ENCODE results near the gene CCDC33. TPM values are rescaled to one million over a fixed set of nuclear protein-coding genes. Genes with fewer than 3 reads are reported as not detected.

The CCDC33 gene
- total RNA-seq, 2 donors from 2014 or later: 1.5 TPM; not detected in 1

DNA sequence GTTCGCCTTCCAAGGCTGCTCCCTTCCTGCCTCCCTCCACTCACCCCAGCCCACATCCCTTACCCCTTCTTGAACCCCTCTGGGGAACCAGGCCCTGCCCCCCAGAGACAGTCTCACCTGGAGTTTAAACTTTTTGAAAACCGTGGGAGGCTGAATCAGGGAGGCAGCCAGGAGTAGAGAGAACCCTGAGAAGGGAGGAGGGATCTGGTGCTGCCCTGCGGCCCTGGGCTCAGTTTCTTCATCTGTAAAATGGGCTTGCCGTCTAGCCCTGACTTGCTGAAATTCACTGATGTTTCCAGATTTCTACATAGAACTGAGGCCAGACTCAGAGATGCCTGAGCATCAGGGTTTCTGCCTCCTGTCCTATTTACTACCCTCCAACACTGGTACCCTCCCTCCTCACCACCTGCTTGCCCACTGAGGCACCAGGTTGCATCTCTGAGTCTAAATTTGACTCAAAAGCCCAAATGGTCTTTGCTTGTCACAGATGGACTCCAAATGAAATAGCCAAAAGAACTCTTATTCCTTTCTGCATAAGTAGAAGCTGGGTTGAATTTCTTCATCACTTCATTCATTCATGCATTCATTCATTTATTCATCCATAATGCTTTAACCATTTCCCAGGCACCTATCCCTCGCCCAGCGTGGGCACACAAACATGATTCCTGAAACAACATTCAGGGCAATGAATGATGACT, 21.7 kb upstream of the CCDC33 start:
- intact Hi-C loops (cut with DNase I): no loop called here
- Histone ChIP-seq H3K4me1 (replicated peaks) (no peaks in the 10 kb centered on the region), H3K4me3 (no peak overlapping the region), H3K36me3 (no peaks in the 10 kb centered on the region), H3K9me3 (no peaks in the 10 kb centered on the region), H3K27ac (no peak overlapping the region), H3K27me3 (replicated peaks; ENCODE audit: insufficient read depth) (peaks cover 3% of the 10 kb centered on the region)
- TF ChIP-seq POLR2A (IDR thresholded peaks at IDR 0.05) (no peak), POLR2AphosphoS5 (IDR thresholded peaks at IDR 0.05) (no peak)
- TF ChIP-seq, protein P1, sequence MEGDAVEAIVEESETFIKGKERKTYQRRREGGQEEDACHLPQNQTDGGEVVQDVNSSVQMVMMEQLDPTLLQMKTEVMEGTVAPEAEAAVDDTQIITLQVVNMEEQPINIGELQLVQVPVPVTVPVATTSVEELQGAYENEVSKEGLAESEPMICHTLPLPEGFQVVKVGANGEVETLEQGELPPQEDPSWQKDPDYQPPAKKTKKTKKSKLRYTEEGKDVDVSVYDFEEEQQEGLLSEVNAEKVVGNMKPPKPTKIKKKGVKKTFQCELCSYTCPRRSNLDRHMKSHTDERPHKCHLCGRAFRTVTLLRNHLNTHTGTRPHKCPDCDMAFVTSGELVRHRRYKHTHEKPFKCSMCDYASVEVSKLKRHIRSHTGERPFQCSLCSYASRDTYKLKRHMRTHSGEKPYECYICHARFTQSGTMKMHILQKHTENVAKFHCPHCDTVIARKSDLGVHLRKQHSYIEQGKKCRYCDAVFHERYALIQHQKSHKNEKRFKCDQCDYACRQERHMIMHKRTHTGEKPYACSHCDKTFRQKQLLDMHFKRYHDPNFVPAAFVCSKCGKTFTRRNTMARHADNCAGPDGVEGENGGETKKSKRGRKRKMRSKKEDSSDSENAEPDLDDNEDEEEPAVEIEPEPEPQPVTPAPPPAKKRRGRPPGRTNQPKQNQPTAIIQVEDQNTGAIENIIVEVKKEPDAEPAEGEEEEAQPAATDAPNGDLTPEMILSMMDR (IDR thresholded peaks at IDR 0.05): no peak
- DNase-seq (ENCODE audit: low spot score): no peak
- WGBS: 62% methylated on average over 6 of the region's 6 CpGs

DNA sequence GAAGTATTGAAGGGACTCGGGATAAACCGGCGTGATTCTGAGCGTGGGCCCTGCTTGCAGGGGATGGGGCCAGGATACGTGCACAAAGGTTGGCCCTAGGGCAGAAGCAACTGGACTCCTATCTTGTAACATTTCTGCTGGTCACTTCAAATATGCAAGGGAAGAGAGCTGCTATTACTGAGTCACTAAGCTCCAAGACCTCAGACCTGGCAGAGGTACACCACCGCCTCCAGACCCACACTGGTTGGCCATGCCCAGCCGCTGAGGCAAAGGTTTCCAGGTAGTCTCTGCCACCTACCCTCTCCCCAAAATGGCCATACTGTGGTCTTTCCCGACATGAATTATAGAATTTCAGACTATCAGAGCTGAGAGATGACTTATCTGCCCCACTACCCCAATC, 20.2 kb upstream of the CCDC33 start:
- Histone ChIP-seq H3K27me3 (replicated peaks; ENCODE audit: insufficient read depth) (peaks cover 3% of the 10 kb centered on the region), H3K27ac (no peak overlapping the region), H3K4me1 (replicated peaks) (no peaks in the 10 kb centered on the region), H3K36me3 (no peaks in the 10 kb centered on the region), H3K9me3 (no peaks in the 10 kb centered on the region), H3K4me3 (no peak overlapping the region)
- intact Hi-C loops (cut with DNase I): no loop called here
- DNase-seq (ENCODE audit: low spot score): no peak
- TF ChIP-seq POLR2AphosphoS5 (IDR thresholded peaks at IDR 0.05): no peak
- TF ChIP-seq, protein P1 (IDR thresholded peaks at IDR 0.05): no peak
- no peak for TF ChIP-seq POLR2A (IDR thresholded peaks at IDR 0.05)
- WGBS: 79% methylated on average over 8 of the region's 8 CpGs

DNA sequence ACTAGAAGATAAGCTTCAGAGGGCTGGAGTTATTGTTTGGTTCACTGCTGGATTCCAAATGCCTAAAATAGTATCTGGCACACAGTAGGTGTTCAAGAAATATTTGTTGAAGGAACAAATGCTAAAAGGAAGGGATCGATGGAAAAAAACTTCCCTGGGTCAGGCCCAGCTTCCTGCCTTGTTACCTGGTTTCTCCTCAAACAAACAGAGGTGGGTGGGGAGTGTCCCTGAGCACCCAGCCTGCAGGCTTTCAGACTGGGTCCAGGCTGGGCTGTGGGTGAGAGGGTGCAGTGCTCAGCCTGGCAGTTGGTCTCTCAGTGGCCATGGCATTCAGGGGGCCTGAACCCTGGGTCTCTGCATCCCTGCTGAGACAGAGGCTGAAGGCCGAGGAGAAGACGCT, 19.2 kb upstream of the CCDC33 start:
- Histone ChIP-seq H3K27ac (no peak overlapping the region), H3K27me3 (replicated peaks; ENCODE audit: insufficient read depth) (peaks cover 3% of the 10 kb centered on the region), H3K36me3 (no peaks in the 10 kb centered on the region), H3K4me1 (replicated peaks) (no peaks in the 10 kb centered on the region), H3K4me3 (no peak overlapping the region), H3K9me3 (no peaks in the 10 kb centered on the region)
- intact Hi-C loops (cut with DNase I): no loop called here
- DNase-seq (ENCODE audit: low spot score): no peak
- TF ChIP-seq POLR2AphosphoS5 (IDR thresholded peaks at IDR 0.05): no peak
- TF ChIP-seq, protein P1 (IDR thresholded peaks at IDR 0.05): no peak
- no peak for TF ChIP-seq POLR2A (IDR thresholded peaks at IDR 0.05)
- WGBS: 78% methylated on average over 3 of the region's 3 CpGs

DNA sequence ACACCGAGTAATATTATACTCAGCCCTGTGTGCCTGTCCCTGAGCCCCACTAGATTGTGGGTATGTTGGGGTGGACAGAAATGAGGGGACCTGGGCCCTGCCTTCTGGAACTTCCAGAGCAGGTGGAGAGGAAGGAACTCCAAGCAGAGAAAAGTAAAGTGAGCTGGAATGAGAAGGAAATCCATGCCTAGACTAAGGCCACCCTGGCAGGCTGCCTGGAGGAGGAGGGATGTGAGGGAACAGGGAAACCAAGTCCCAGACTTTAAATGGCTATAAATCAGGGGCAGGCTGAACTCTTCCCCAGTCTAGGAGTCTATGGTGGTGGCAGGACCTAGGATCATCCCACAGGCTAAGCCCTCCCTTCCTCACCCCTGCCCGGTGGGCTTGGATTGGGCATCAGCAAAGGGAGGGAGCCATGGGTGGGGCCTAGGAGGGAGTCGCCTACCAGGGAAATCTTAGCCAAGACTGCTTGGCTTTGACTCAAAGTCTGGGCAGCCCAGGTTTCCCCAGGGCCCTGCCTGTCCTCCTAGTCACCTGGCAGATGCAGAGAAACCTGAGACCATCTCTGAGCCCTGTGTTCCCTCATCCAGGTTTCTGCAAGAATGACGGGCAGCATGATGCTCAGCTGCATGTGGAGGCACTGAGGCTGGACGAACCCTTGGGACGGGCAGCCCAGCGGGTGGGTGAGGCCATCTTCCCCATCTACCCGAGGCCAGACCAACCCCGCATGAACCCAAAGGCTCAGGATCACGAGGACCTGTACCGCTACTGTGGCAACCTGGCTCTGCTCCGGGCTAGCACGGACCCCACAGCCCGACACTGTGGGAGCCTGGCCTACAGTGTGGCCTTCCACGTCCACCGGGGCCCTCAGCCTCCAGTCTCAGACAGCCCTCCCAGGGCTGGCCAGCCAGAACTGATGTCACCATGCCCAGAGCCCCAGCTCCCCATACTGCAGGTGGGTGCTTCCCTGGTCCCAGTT, 17.9 kb upstream of the CCDC33 start:
- peaks cover 3% of the 10 kb centered on the region for H3K27me3 ChIP-seq (replicated peaks; ENCODE audit: insufficient read depth)
- intact Hi-C loops (cut with DNase I): no loop called here
- WGBS: 79% methylated on average over 16 of the region's 16 CpGs
- no peaks in the 10 kb centered on the region for H3K9me3 ChIP-seq
- no peaks in the 10 kb centered on the region for H3K4me1 ChIP-seq (replicated peaks)
- no peak for DNase-seq (ENCODE audit: low spot score)
- H3K36me3 ChIP-seq: no peaks in the 10 kb centered on the region
- no peak overlapping the region for H3K27ac ChIP-seq
- TF ChIP-seq POLR2A (IDR thresholded peaks at IDR 0.05): no peak
- TF ChIP-seq, protein P1 (IDR thresholded peaks at IDR 0.05): no peak
- TF ChIP-seq POLR2AphosphoS5 (IDR thresholded peaks at IDR 0.05): no peak
- no peak overlapping the region for H3K4me3 ChIP-seq
